NCI-H146 treated with DMSO at 0.1 percent for 48 hours (cell line): Measurements from ENCODE around the gene NNT.
"Not testable (repeated sequence)": the region's sequence is repeated elsewhere in the genome, so short reads cannot be mapped to it uniquely, and the experiment has no call there.

Experiments
- DNase-seq: peaks from one replicate; lab custom pipeline; 2025; ENCODE audit not compliant: unreplicated experiment; lab: John Stamatoyannopoulos, UW

The NNT gene

GRCh38 chr5:43602461-43603343 is at the start of gene NNT:
NNT (plus strand) TSS chr5:43603180; CDS start chr5:43609196, 6,016 bp downstream.
- peak; percentile 75 for DNase-seq

GRCh38 chr5:43553381-43553780 is 49.6 kb upstream of the NNT start:
- no peak for DNase-seq

GRCh38 chr5:43554497-43554896 is 48.5 kb upstream of the NNT start:
- DNase-seq = no peak

GRCh38 chr5:43555895-43556606 is 46.9 kb upstream of the NNT start:
- DNase-seq = peak; percentile 20

- not testable (repeated sequence) for DNase-seq
Observed at GRCh38 chr5:43556607-43556856, 46.4 kb upstream of the NNT start.

- DNase-seq = peak; percentile 83
Observed at GRCh38 chr5:43556857-43557542, 46.0 kb upstream of the NNT start, which contains the start of gene PAIP1. PAIP1 (minus strand) TSS chr5:43557077; CDS start chr5:43556846, 231 bp downstream.

- no peak for DNase-seq
Observed at GRCh38 chr5:43560128-43560527, 42.9 kb upstream of the NNT start.

GRCh38 chr5:43561356-43561755 is 41.6 kb upstream of the NNT start:
- DNase-seq = no peak

GRCh38 chr5:43563321-43563720 is 39.7 kb upstream of the NNT start:
- no peak for DNase-seq

GRCh38 chr5:43564289-43564850 is 38.6 kb upstream of the NNT start:
- no peak for DNase-seq

GRCh38 chr5:43565043-43565442 is 37.9 kb upstream of the NNT start:
- DNase-seq = no peak

GRCh38 chr5:43567967-43568366 is 35.0 kb upstream of the NNT start:
- no peak for DNase-seq

GRCh38 chr5:43569236-43569746 is 33.7 kb upstream of the NNT start:
- DNase-seq = no peak

GRCh38 chr5:43570450-43571158 is 32.4 kb upstream of the NNT start:
- no peak for DNase-seq

- no peak for DNase-seq
Observed at GRCh38 chr5:43571237-43571636, 31.7 kb upstream of the NNT start.

- no peak for DNase-seq
Observed at GRCh38 chr5:43572357-43572756, 30.6 kb upstream of the NNT start.

GRCh38 chr5:43573058-43573457 is 29.9 kb upstream of the NNT start:
- no peak for DNase-seq

- DNase-seq = not testable (repeated sequence)
Observed at GRCh38 chr5:43580402-43581210, 22.4 kb upstream of the NNT start.

- DNase-seq = no peak
Observed at GRCh38 chr5:43581398-43581797, 21.6 kb upstream of the NNT start.
